NCI-H2196 treated with DMSO at 0.1 percent for 48 hours (cell line): ENCODE measurements around the gene MYH9.
"Not testable (repeated sequence)": the region's sequence is repeated elsewhere in the genome, so short reads cannot be mapped to it uniquely, and the experiment has no call there.

Source experiments
- DNase-seq: peaks from one replicate; lab custom pipeline; 2025; ENCODE audit not compliant: unreplicated experiment; lab: John Stamatoyannopoulos, UW

The MYH9 gene

GRCh38 chr22:36387959-36388726 lies at the start of gene MYH9:
Gene MYH9, minus strand, starts transcription at chr22:36387967. Its CDS starts 38,731 bp downstream, at chr22:36349236.
- DNase-seq = peak; percentile 83

GRCh38 chr22:36435516-36436415 lies 48.0 kb upstream of the MYH9 start:
- DNase-seq = peak; percentile 48

- DNase-seq = peak; percentile 58
Measured at GRCh38 chr22:36433318-36434231, 45.8 kb upstream of the MYH9 start.

- DNase-seq = no peak
Measured at GRCh38 chr22:36432592-36433317, 45.0 kb upstream of the MYH9 start.

GRCh38 chr22:36431977-36432376 lies 44.2 kb upstream of the MYH9 start:
- DNase-seq = no peak

- no peak for DNase-seq
Measured at GRCh38 chr22:36430863-36431262, 43.1 kb upstream of the MYH9 start.

- not testable (repeated sequence) for DNase-seq
Measured at GRCh38 chr22:36427952-36428351, 40.2 kb upstream of the MYH9 start.

GRCh38 chr22:36425977-36426523 lies 38.3 kb upstream of the MYH9 start:
- no peak for DNase-seq

- no peak for DNase-seq
Measured at GRCh38 chr22:36424901-36425579, 37.3 kb upstream of the MYH9 start.

- DNase-seq = not testable (repeated sequence)
Measured at GRCh38 chr22:36424466-36424865, 36.7 kb upstream of the MYH9 start.

- DNase-seq = no peak
Measured at GRCh38 chr22:36423461-36424404, 36.0 kb upstream of the MYH9 start.

- DNase-seq = no peak
Measured at GRCh38 chr22:36422287-36423014, 34.7 kb upstream of the MYH9 start.

- no peak for DNase-seq
Measured at GRCh38 chr22:36419912-36420882, 32.4 kb upstream of the MYH9 start.

- DNase-seq = no peak
Measured at GRCh38 chr22:36419177-36419911, 31.6 kb upstream of the MYH9 start.

GRCh38 chr22:36417281-36417686 lies 29.5 kb upstream of the MYH9 start:
- no peak for DNase-seq
